ENCODE measurements around the gene TLCD3B. TPM values are rescaled to one million over a fixed set of nuclear protein-coding genes. Genes with fewer than 3 reads are reported as not detected.
A peak's percentile ranks its signal among the peaks of the same experiment; 100 is the strongest.

The TLCD3B gene
- total and polyA plus RNA-seq, 4 experiments from 2014 or later: not detected

DNA sequence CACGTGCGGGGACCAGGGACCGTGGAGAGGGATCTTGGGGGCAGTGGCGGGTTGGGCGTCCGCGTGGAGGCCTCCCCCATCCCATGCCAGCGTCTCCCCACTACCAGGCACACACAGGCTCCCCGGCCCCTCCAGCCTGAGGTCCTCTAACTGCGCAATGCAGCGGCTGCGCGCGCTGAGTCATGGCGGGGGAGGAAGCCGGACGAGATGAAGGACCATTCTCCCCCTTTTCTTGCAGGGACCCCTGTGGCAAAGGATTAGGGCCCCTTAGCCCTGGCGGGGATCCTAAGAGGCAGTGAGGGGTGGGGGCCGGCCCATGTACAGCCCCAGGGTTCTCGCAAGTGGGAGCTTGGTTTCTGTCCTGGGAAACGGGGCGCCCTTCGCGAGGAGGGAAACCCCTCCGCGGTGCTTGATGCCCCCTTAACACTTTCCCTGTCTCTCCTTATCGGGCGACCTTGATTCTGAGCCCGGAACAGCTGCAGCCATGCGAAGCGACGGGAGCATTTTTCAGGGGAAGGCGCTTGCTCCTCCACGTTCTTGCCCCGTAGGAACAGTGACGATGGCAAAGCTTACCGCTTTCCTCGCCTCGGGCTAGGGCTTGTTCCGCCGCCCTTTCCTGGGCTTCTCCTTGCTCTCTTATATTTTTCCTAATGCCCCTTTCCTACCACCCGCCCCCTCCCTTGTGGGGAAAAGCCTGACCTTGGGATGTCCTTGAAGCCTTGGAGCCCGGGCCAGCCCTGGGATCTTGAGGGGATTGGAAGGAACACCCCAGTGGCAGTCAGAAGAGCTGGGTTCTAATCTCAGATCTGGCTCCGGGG lies 35.1 kb upstream of the TLCD3B start:
- peaks cover 44% of the 10 kb centered on the region for H3K36me3 ChIP-seq (ENCODE audit: insufficient read depth, low read length)
- Mint-ChIP-seq H3K27ac (peak overlapping the region; percentile 86 to 100 (median 97)), H3K4me3 (peak overlapping the region; percentile 98 to 100 (median 99)), H3K9me3 (no peaks in the 10 kb centered on the region), H3K4me1 (peaks cover 15 to 54% (median 36%) of the 10 kb centered on the region in 4 donors), H3K27me3 (no peaks in the 10 kb centered on the region), H3K36me3 (peaks cover 29 to 58% of the 10 kb centered on the region in 2 donors)
- POLR2A ChIA-PET (ENCODE audit: partially characterized antibody): interaction anchor here (0.7 to 20.4 kb wide), 45 partner anchors 9 to 593 kb away, joined by 3 to 404 read pairs (median 5); partner anchors contain the start of genes C16orf54, CORO1A, FBRS and HIRIP3
- H3K9me3 ChIP-seq (ENCODE audit: control insufficient read depth in 1 of 2, low read length in 2 of 2): no peaks in the 10 kb centered on the region
- no peak for DNase-seq
- peak overlapping the region; percentile 77 to 93 for H3K4me3 ChIP-seq (ENCODE audit: low read length in 2 of 2)
- intact Hi-C loops (cut with micrococcal nuclease): loop anchor here (1.0 to 2.0 kb wide), 7 partner anchors 9 to 313 kb away; partner anchors contain the start of genes MAPK3, PPP4C, TBC1D10B and TBX6
- H3K4me1 ChIP-seq (ENCODE audit: insufficient read depth, low read length): peaks cover 49% of the 10 kb centered on the region
- H3K27ac ChIP-seq (ENCODE audit: low read depth, low read length): peak overlapping the region; percentile 94
- no peaks in the 10 kb centered on the region for H3K27me3 ChIP-seq (ENCODE audit: insufficient read depth, low read length)
- CTCF ChIA-PET (ENCODE audit: partially characterized antibody): interaction anchor here (0.6 to 4.8 kb wide), 10 partner anchors 11 to 1053 kb away, joined by 3 to 48 read pairs (median 3); partner anchors contain the start of genes DCTPP1 and TBX6

GRCh38 chr16:30065102-30065942 lies 34.3 kb upstream of the TLCD3B start, which contains the start of gene ALDOA:
ALDOA (plus strand) TSS chr16:30065760; CDS start chr16:30066898, 1,138 bp downstream.
- intact Hi-C loops (cut with micrococcal nuclease): loop anchor here (1.0 to 2.0 kb wide), 7 partner anchors 10 to 313 kb away; partner anchors contain the start of genes MAPK3, PPP4C, TBC1D10B and TBX6
- H3K4me3 Mint-ChIP-seq: peak within 1 kb of the TSS; percentile 98 to 100 (median 99)
- no peaks in the 10 kb centered on the region for H3K27me3 Mint-ChIP-seq
- ChIA-PET POLR2A (ENCODE audit: partially characterized antibody) (interaction anchor here (0.6 to 20.4 kb wide), 48 partner anchors 8 to 594 kb away, joined by 3 to 404 read pairs (median 6); partner anchors contain the start of genes C16orf54, CORO1A, DCTPP1 and FBRS), CTCF (ENCODE audit: partially characterized antibody) (interaction anchor here (0.6 to 4.8 kb wide), 11 partner anchors 10 to 1052 kb away, joined by 3 to 48 read pairs (median 3); partner anchors contain the start of genes DCTPP1, MAPK3 and TBX6)
- H3K27me3 ChIP-seq (ENCODE audit: insufficient read depth, low read length): no peaks in the 10 kb centered on the region
- H3K9me3 Mint-ChIP-seq: no peaks in the 10 kb centered on the region
- H3K4me3 ChIP-seq (ENCODE audit: low read length in 2 of 2): peak within 1 kb of the TSS; percentile 77 to 93
- H3K27ac Mint-ChIP-seq: peak within 1 kb of the TSS; percentile 95 to 100 (median 97)
- H3K36me3 Mint-ChIP-seq: peaks cover 29 to 51% of the 10 kb centered on the region in 2 donors
- peaks cover 17 to 58% (median 33%) of the 10 kb centered on the region in 4 donors for H3K4me1 Mint-ChIP-seq
- peak within 1 kb of the TSS; percentile 94 for H3K27ac ChIP-seq (ENCODE audit: low read depth, low read length)
- H3K4me1 ChIP-seq (ENCODE audit: insufficient read depth, low read length): peaks cover 47% of the 10 kb centered on the region
- peaks cover 37% of the 10 kb centered on the region for H3K36me3 ChIP-seq (ENCODE audit: insufficient read depth, low read length)
- no peaks in the 10 kb centered on the region for H3K9me3 ChIP-seq (ENCODE audit: control insufficient read depth in 1 of 2, low read length in 2 of 2)
- DNase-seq: peak; percentile 94 to 96 (median 94)

DNA sequence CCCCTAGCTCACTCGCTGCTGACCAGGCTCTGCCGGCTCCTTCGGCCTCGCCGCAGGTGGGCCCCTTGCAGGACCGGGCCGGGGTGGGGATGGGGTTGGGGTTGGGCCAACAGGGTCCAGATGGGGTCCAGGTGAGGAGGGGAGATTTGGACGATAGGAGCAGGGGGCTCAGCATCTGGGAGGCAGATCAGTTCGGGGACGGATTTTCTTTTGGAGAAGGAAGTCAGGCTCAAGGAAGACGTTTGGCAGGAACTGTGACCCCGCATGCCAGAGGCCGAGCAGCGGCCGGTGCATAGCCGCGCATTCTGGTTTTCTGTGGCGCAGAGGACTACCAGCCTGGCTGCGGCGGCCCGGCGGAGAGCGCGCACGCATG lies 33.6 kb upstream of the TLCD3B start:
- Histone ChIP-seq H3K9me3 (ENCODE audit: control insufficient read depth in 1 of 2, low read length in 2 of 2) (no peaks in the 10 kb centered on the region), H3K36me3 (ENCODE audit: insufficient read depth, low read length) (peaks cover 31% of the 10 kb centered on the region), H3K4me3 (ENCODE audit: low read length in 2 of 2) (peak overlapping the region; percentile 77 to 89), H3K4me1 (ENCODE audit: insufficient read depth, low read length) (peaks cover 41% of the 10 kb centered on the region), H3K27ac (ENCODE audit: low read depth, low read length) (peak overlapping the region; percentile 94), H3K27me3 (ENCODE audit: insufficient read depth, low read length) (no peaks in the 10 kb centered on the region)
- Mint-ChIP-seq H3K27me3 (no peaks in the 10 kb centered on the region), H3K27ac (peak overlapping the region; percentile 95 to 100 (median 99)), H3K4me3 (peak overlapping the region; percentile 98 to 100 (median 99)), H3K9me3 (no peaks in the 10 kb centered on the region), H3K36me3 (peaks cover 29 to 46% of the 10 kb centered on the region in 2 donors), H3K4me1 (peaks cover 17 to 57% (median 30%) of the 10 kb centered on the region in 4 donors)
- POLR2A ChIA-PET (ENCODE audit: partially characterized antibody): interaction anchor here (1.0 to 20.4 kb wide), 24 partner anchors 8 to 594 kb away, joined by 3 to 404 read pairs (median 8); partner anchors contain the start of genes C16orf54, CORO1A, DCTPP1 and FBRS
- no peak for DNase-seq
- CTCF ChIA-PET (ENCODE audit: partially characterized antibody): interaction anchor here (0.8 to 4.8 kb wide), 5 partner anchors 21 to 59 kb away, joined by 3 to 48 read pairs (median 4); partner anchors contain the start of genes MAPK3 and TBX6
- intact Hi-C loops (cut with micrococcal nuclease): loop anchor here (1.0 to 2.0 kb wide), 8 partner anchors 11 to 345 kb away; partner anchors contain the start of genes MAPK3, PPP4C, TBC1D10B and TBX6

GRCh38 chr16:30063893-30064728 lies 33.0 kb upstream of the TLCD3B start:
- peaks cover 17 to 52% (median 27%) of the 10 kb centered on the region in 4 donors for H3K4me1 Mint-ChIP-seq
- intact Hi-C loops (cut with micrococcal nuclease): loop anchor here (1.0 to 2.0 kb wide), 3 partner anchors 307 to 345 kb away; partner anchors contain the start of gene TBC1D10B
- H3K27me3 Mint-ChIP-seq: no peaks in the 10 kb centered on the region
- Histone ChIP-seq H3K4me3 (ENCODE audit: low read length in 2 of 2) (peak overlapping the region; percentile 77 to 89), H3K27me3 (ENCODE audit: insufficient read depth, low read length) (no peaks in the 10 kb centered on the region), H3K9me3 (ENCODE audit: control insufficient read depth in 1 of 2, low read length in 2 of 2) (no peaks in the 10 kb centered on the region), H3K36me3 (ENCODE audit: insufficient read depth, low read length) (peaks cover 25% of the 10 kb centered on the region), H3K27ac (ENCODE audit: low read depth, low read length) (peak overlapping the region; percentile 94), H3K4me1 (ENCODE audit: insufficient read depth, low read length) (peaks cover 35% of the 10 kb centered on the region)
- POLR2A ChIA-PET (ENCODE audit: partially characterized antibody): interaction anchor here (1.2 to 20.4 kb wide), 16 partner anchors 10 to 586 kb away, joined by 3 to 404 read pairs (median 12); partner anchors contain the start of genes CORO1A, DCTPP1, MAPK3 and MAZ
- peaks cover 23 to 39% of the 10 kb centered on the region in 2 donors for H3K36me3 Mint-ChIP-seq
- CTCF ChIA-PET (ENCODE audit: partially characterized antibody): interaction anchor here (0.7 to 4.8 kb wide), 9 partner anchors 9 to 66 kb away, joined by 3 to 48 read pairs (median 4); partner anchors contain the start of genes MAPK3 and TBX6
- H3K4me3 Mint-ChIP-seq: peak overlapping the region; percentile 98 to 100 (median 99)
- peak; percentile 65 to 77 (median 67) for DNase-seq
- H3K9me3 Mint-ChIP-seq: no peaks in the 10 kb centered on the region
- peak overlapping the region; percentile 95 to 100 (median 99) for H3K27ac Mint-ChIP-seq

GRCh38 chr16:30063278-30063892 lies 32.3 kb upstream of the TLCD3B start:
- peaks cover 18% of the 10 kb centered on the region for H3K36me3 ChIP-seq (ENCODE audit: insufficient read depth, low read length)
- H3K4me3 ChIP-seq (ENCODE audit: low read length in 2 of 2): peak overlapping the region in 1 of 2 donors; percentile 77
- H3K9me3 Mint-ChIP-seq: no peaks in the 10 kb centered on the region
- H3K36me3 Mint-ChIP-seq: peaks cover 16 to 32% of the 10 kb centered on the region in 2 donors
- DNase-seq: no peak
- no peaks in the 10 kb centered on the region for H3K27me3 ChIP-seq (ENCODE audit: insufficient read depth, low read length)
- peaks cover 14 to 45% (median 22%) of the 10 kb centered on the region in 4 donors for H3K4me1 Mint-ChIP-seq
- POLR2A ChIA-PET (ENCODE audit: partially characterized antibody): interaction anchor here (1.2 to 20.4 kb wide), 6 partner anchors 9 to 361 kb away, joined by 3 to 404 read pairs (median 52); partner anchors contain the start of genes CORO1A, MAPK3, PAGR1 and TBX6
- H3K27me3 Mint-ChIP-seq: no peaks in the 10 kb centered on the region
- peak overlapping the region; percentile 15 to 100 (median 99) for H3K4me3 Mint-ChIP-seq
- intact Hi-C loops (cut with micrococcal nuclease): no loop called here
- H3K9me3 ChIP-seq (ENCODE audit: control insufficient read depth in 1 of 2, low read length in 2 of 2): no peaks in the 10 kb centered on the region
- H3K4me1 ChIP-seq (ENCODE audit: insufficient read depth, low read length): peaks cover 28% of the 10 kb centered on the region
- peak overlapping the region; percentile 94 for H3K27ac ChIP-seq (ENCODE audit: low read depth, low read length)
- H3K27ac Mint-ChIP-seq: peak overlapping the region; percentile 95 to 100 (median 99)
- CTCF ChIA-PET (ENCODE audit: partially characterized antibody): interaction anchor here (0.7 to 4.8 kb wide), 8 partner anchors 8 to 67 kb away, joined by 3 to 48 read pairs (median 4); partner anchors contain the start of gene TBX6
